HCT116 (cell line): ENCODE measurements around the gene EGFL7. TPM values are rescaled to one million over a fixed set of nuclear protein-coding genes. Genes with fewer than 3 reads are reported as not detected.

Source experiments
- ATAC-seq: fragments of 200-7000 bp; cut with Tn5 transposase; 2 replicates; pipeline ENCODE4 v1.9.1; 2020; ENCODE audit warnings: mild to moderate bottlenecking, moderate library complexity
- BruUV-seq: library from RNA; stranded (reverse); fragments of 400-500 nt; replicated peaks from 2 replicates; lab custom pipeline; 2021; lab: Mats Ljungman, UMichigan
- CTCF ChIA-PET: fragments of 300-600 bp; sonication (Branson Sonifier 250); formaldehyde crosslinking; loops from one replicate; lab custom pipeline; 2021; ENCODE audit warnings: antibody characterized with exemption; lab: Charles Lee
- POLR2A ChIA-PET: fragments of 300-600, 350-600 bp; sonication (Branson Sonifier 250); formaldehyde crosslinking; loops from one replicate; lab custom pipeline; 2021; ENCODE audit warnings: antibody characterized with exemption; lab: Charles Lee
- RAD21 ChIA-PET, 2 experiments: fragments of 300-600 bp; sonication (Branson Sonifier 250); formaldehyde crosslinking; loops; one replicate each; lab custom pipeline; 2023; ENCODE audit warnings: low total read pairs in 2 of 2; ENCODE audit not compliant: uncharacterized antibody in 2 of 2, unreplicated experiment in 2 of 2, low non-redundant PET in 1 of 2; lab: Charles Lee
- DNase-seq: peaks from one replicate; pipeline ENCODE4 v3.0.0-alpha.2; 2010; ENCODE audit warnings: low read depth, low spot score
- H2AFZ ChIP-seq: fragments of 200-600 bp; shearing (Covaris generic), sonication (generic); 2 replicates; pipeline ENCODE4 v1.6.1; 2017; ENCODE audit warnings: low read depth, mixed run types, mixed read lengths, antibody characterized with exemption, low read length; ENCODE audit not compliant: poor library complexity, severe bottlenecking
- H3K27ac ChIP-seq: 2 replicates; pipeline ENCODE4 v1.5.1; 2012; ENCODE audit warnings: low read depth, low read length
- H3K27me3 ChIP-seq: fragments of 200-600 bp; sonication (generic); 2 replicates; pipeline ENCODE4 v1.6.1; 2016; ENCODE audit warnings: mixed run types, low read length, mixed read lengths; ENCODE audit not compliant: insufficient read depth
- H3K36me3 ChIP-seq, 2 experiments: fragments of 200-500 bp in 1 of 2; fragments of 200-600 bp in 1 of 2; sonication (Bioruptor generic) in 1 of 2; sonication (generic) in 1 of 2; 2 replicates each; pipeline versions ENCODE4 v1.5.1 to v1.6.1; 2014 to 2016; ENCODE audit warnings: low read length in 2 of 2, inconsistent platforms in 1 of 2, mixed read lengths in 1 of 2, mixed run types in 1 of 2; ENCODE audit not compliant: insufficient read depth in 2 of 2, control insufficient read depth in 1 of 2
- H3K4me1 ChIP-seq, 2 experiments: fragments of 200-600 bp in 1 of 2; sonication (generic) in 1 of 2; 2 replicates each; pipeline versions ENCODE4 v1.5.1 to v1.6.1; 2012 to 2017; ENCODE audit warnings: low read length in 2 of 2, inconsistent platforms in 1 of 2, mild to moderate bottlenecking in 1 of 2, mixed read lengths in 1 of 2, mixed run types in 1 of 2, moderate library complexity in 1 of 2; ENCODE audit not compliant: insufficient read depth in 2 of 2, control insufficient read depth in 1 of 2
- H3K4me2 ChIP-seq: fragments of 200-600 bp; sonication (generic); 2 replicates; pipeline ENCODE4 v1.6.1; 2017; ENCODE audit warnings: mixed run types, low read length, mixed read lengths
- H3K4me3 ChIP-seq, 2 experiments: fragments of 200-600 bp in 1 of 2; sonication (generic) in 1 of 2; replicated peaks in 1 of 2; 2 replicates each; pipeline ENCODE4 v1.5.1; 2011 to 2016; ENCODE audit warnings: low read length in 2 of 2, control low read depth in 1 of 2, low read depth in 1 of 2, mild to moderate bottlenecking in 1 of 2, mixed read lengths in 1 of 2, mixed run types in 1 of 2
- H3K79me2 ChIP-seq: fragments of 200-600 bp; sonication (generic); 2 replicates; pipeline ENCODE4 v1.6.1; 2017; ENCODE audit warnings: mild to moderate bottlenecking, mixed run types, low read length, moderate library complexity, mixed read lengths; ENCODE audit not compliant: insufficient read depth
- H3K9ac ChIP-seq: fragments of 200-600 bp; sonication (generic); 2 replicates; pipeline ENCODE4 v1.6.1; 2016; ENCODE audit warnings: low read length, mixed read lengths
- H3K9me2 ChIP-seq: fragments of 200-600 bp; sonication (generic), shearing (Covaris generic); 2 replicates; pipeline ENCODE4 v1.6.1; 2017; ENCODE audit warnings: mixed run types, mild to moderate bottlenecking, moderate library complexity; ENCODE audit not compliant: insufficient read depth
- H3K9me3 ChIP-seq, 2 experiments: fragments of 200-500 bp in 1 of 2; fragments of 200-600 bp in 1 of 2; sonication (Bioruptor generic) in 1 of 2; sonication (generic) in 1 of 2; 2 replicates each; pipeline ENCODE4 v1.6.1; 2014 to 2017; ENCODE audit warnings: low read length in 2 of 2, mixed read lengths in 2 of 2, inconsistent platforms in 1 of 2, low read depth in 1 of 2, mild to moderate bottlenecking in 1 of 2, mixed run types in 1 of 2, moderate library complexity in 1 of 2; ENCODE audit not compliant: control insufficient read depth in 1 of 2, insufficient read depth in 1 of 2
- H4K20me1 ChIP-seq: fragments of 200-600 bp; sonication (generic), shearing (Covaris generic); 2 replicates; pipeline ENCODE4 v1.6.1; 2017; ENCODE audit warnings: mixed run types, mild to moderate bottlenecking, moderate library complexity; ENCODE audit not compliant: insufficient read depth
- ATF3 ChIP-seq: IDR thresholded peaks from 2 replicates; pipeline ENCODE4 v1.6.1; 2012
- CBX3 ChIP-seq: IDR thresholded peaks from 2 replicates; pipeline ENCODE4 v1.6.1; 2012; ENCODE audit warnings: low read depth
- CEBPB ChIP-seq: IDR thresholded peaks from 2 replicates; pipeline ENCODE4 v1.6.1; 2012; ENCODE audit warnings: low read depth
- EGR1 ChIP-seq: IDR thresholded peaks from 2 replicates; pipeline ENCODE4 v1.6.1; 2012; ENCODE audit warnings: low read depth
- ELF1 ChIP-seq: IDR thresholded peaks from 2 replicates; pipeline ENCODE4 v1.6.1; 2012; ENCODE audit warnings: low read depth, borderline replicate concordance
- EZH2phosphoT487 ChIP-seq: fragments of 200-600 bp; IDR thresholded peaks from 2 replicates; pipeline ENCODE4 v1.6.1; 2018; ENCODE audit warnings: antibody characterized with exemption, borderline replicate concordance
- RAD21 ChIP-seq: IDR thresholded peaks from 2 replicates; pipeline ENCODE4 v1.6.1; 2012; ENCODE audit warnings: low read depth, mild to moderate bottlenecking
- REST ChIP-seq: IDR thresholded peaks from 2 replicates; pipeline ENCODE4 v1.6.1; 2012; ENCODE audit warnings: low read depth
- SRF ChIP-seq: IDR thresholded peaks from 2 replicates; pipeline ENCODE4 v1.6.1; 2012; ENCODE audit warnings: low read depth
- ZNF274 ChIP-seq: fragments of 200-500 bp; sonication (Bioruptor generic); IDR thresholded peaks from 2 replicates; pipeline ENCODE4 v1.6.1; 2014; ENCODE audit warnings: mild to moderate bottlenecking, low read depth, low read length, inconsistent platforms
- intact Hi-C: fragments of 100-400 bp; cut with micrococcal nuclease; formaldehyde crosslinking; loops from 2 replicates; pipeline ENCODE4 v1.10.0; 2022
- total RNA-seq: library from RNA; stranded (reverse); gene quantifications from one replicate; pipeline ENCODE4 v1.2.1, GENCODE V29; 2021; ENCODE audit not compliant: unreplicated experiment
- TF ChIP-seq, protein P1 (sequence below), 3 experiments: fragments of 200-600 bp in 1 of 3; sonication (generic) in 1 of 3; IDR thresholded peaks in 2 of 3; conservative IDR thresholded peaks in 1 of 3; 2 replicates each; pipeline ENCODE4 v1.5.1; 2012 to 2017; ENCODE audit warnings: low read depth in 2 of 3, low read length in 2 of 3, antibody characterized with exemption in 1 of 3, borderline replicate concordance in 1 of 3, control low read depth in 1 of 3, mild to moderate bottlenecking in 1 of 3, mixed read lengths in 1 of 3, mixed run types in 1 of 3, moderate library complexity in 1 of 3; ENCODE audit not compliant: insufficient read depth in 1 of 3

The EGFL7 gene
- total RNA-seq, 1 experiment from 2014 or later, result 82.0 TPM

DNA sequence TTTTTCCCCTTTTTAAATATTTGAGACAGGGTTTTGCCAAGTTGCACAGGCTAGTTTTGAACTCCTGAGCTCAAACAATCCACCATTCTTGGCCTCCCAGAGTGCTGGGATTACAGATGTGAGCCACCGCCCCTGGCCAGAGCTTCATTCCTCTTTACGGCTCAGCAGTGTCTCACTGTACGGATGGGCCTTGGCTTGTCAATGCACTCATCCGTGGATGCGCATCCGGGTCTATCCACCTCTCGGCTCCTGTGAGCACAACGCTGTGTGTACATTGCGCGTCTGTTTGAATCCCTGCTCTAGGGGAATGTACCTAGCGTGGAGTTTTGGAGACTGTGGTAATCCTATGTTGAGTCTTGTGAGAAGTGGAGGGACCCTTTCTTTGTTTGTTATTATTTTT, 10.9 kb upstream of the EGFL7 start:
- TF ChIP-seq ELF1 (no peak), CBX3 (no peak), ZNF274 (no peak), EGR1 (no peak), SRF (no peak), CEBPB (no peak), ATF3 (no peak), RAD21 (no peak), REST (no peak), EZH2phosphoT487 (no peak)
- TF ChIP-seq, protein P1, sequence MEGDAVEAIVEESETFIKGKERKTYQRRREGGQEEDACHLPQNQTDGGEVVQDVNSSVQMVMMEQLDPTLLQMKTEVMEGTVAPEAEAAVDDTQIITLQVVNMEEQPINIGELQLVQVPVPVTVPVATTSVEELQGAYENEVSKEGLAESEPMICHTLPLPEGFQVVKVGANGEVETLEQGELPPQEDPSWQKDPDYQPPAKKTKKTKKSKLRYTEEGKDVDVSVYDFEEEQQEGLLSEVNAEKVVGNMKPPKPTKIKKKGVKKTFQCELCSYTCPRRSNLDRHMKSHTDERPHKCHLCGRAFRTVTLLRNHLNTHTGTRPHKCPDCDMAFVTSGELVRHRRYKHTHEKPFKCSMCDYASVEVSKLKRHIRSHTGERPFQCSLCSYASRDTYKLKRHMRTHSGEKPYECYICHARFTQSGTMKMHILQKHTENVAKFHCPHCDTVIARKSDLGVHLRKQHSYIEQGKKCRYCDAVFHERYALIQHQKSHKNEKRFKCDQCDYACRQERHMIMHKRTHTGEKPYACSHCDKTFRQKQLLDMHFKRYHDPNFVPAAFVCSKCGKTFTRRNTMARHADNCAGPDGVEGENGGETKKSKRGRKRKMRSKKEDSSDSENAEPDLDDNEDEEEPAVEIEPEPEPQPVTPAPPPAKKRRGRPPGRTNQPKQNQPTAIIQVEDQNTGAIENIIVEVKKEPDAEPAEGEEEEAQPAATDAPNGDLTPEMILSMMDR (IDR thresholded peaks at IDR 0.05 in 2 of 3, conservative IDR thresholded peaks at IDR 0.05 in 1 of 3; ENCODE audit: borderline replicate concordance in 1 of 3, insufficient read depth in 1 of 3, low read depth in 2 of 3, low read length in 2 of 3), result no peak
- CTCF ChIA-PET, result no interaction called here
- POLR2A ChIA-PET, result no interaction called here

More for the DNA sequence above, 10.9 kb upstream of the EGFL7 start:
- Histone ChIP-seq H3K9me2 (no peaks in the 10 kb centered on the region), H3K4me3 (no peak overlapping the region), H4K20me1 (no peaks in the 10 kb centered on the region), H3K27ac (no peak overlapping the region), H3K27me3 (no peaks in the 10 kb centered on the region), H2AFZ (no peak overlapping the region), H3K79me2 (no peaks in the 10 kb centered on the region), H3K4me1 (no peaks in the 10 kb centered on the region), H3K9me3 (no peaks in the 10 kb centered on the region), H3K4me2 (no peak overlapping the region), H3K36me3 (no peaks in the 10 kb centered on the region), H3K9ac (no peak overlapping the region)
- BruUV-seq, result no TSS peak
- no peak for DNase-seq
- RAD21 ChIA-PET, result interaction anchor here in 1 of 2 experiments (1.2 kb wide), 1 partner anchor 42 kb away, joined by 3 read pairs; no protein-coding TSS in a partner anchor
- intact Hi-C loops, result no loop called here
- no peak for ATAC-seq
